Mesenteric fat pad (tissue), 1 donor: Measurements from ENCODE around the gene SCD. TPM values are rescaled to one million over a fixed set of nuclear protein-coding genes. Genes with fewer than 3 reads are reported as not detected.

ENCODE experiments used
- DNase-seq: peaks from one replicate; pipeline ENCODE4 v3.0.0-alpha.2; 2020; ENCODE audit warnings: low spot score
- total RNA-seq: library from RNA; stranded (reverse); fragmentation: NEBNext Ultra II Directional; extraction: Animal tissue kit (Norgen Biotek cat#: 25700); gene quantifications from one replicate; pipeline ENCODE4 v1.2.1, GENCODE V29; 2021
- donor health status: DM: yes; HTN: yes; CAD: no.

Gene SCD
- total RNA-seq, 1 donor from 2014 or later, result 1,693 TPM

- DNase-seq, result no peak
Observed at GRCh38 chr10:100391163-100392002, 44.4 kb downstream of the SCD start.

- no peak for DNase-seq
Observed at GRCh38 chr10:100392686-100393003, 45.6 kb downstream of the SCD start.

GRCh38 chr10:100395626-100396025 is 48.6 kb downstream of the SCD start:
- DNase-seq, result no peak

- no peak for DNase-seq
Observed at GRCh38 chr10:100396605-100397004, 49.6 kb downstream of the SCD start.

GRCh38 chr10:100401631-100402328 is 54.7 kb downstream of the SCD start:
- no peak for DNase-seq

GRCh38 chr10:100403734-100404133 is 56.7 kb downstream of the SCD start:
- DNase-seq, result no peak

GRCh38 chr10:100413173-100413572 is 66.1 kb downstream of the SCD start:
- DNase-seq, result no peak

Other genes with a start within 250 kb of the SCD start
- gene ERLIN1, start 161.2 kb upstream of the SCD start, total RNA-seq, result 38.2 TPM
- 22.9 TPM for gene CHUK, start 117.6 kb upstream of the SCD start, total RNA-seq
- gene CWF19L1, start 79.6 kb upstream of the SCD start, total RNA-seq, result 19.0 TPM
- gene BLOC1S2, start 60.6 kb upstream of the SCD start, total RNA-seq, result 30.4 TPM
- gene PKD2L1, start 17.0 kb upstream of the SCD start, total RNA-seq, result 0.39 TPM
- gene WNT8B, start 115.8 kb downstream of the SCD start, total RNA-seq, result not detected
- gene SEC31B, start 172.6 kb downstream of the SCD start, total RNA-seq, result 9.8 TPM
- gene NDUFB8, start 182.6 kb downstream of the SCD start, total RNA-seq, result 123 TPM
- gene HIF1AN, start 188.7 kb downstream of the SCD start, total RNA-seq, result 29.2 TPM